ENCODE data around the gene SLX4IP. TPM values are rescaled to one million over a fixed set of nuclear protein-coding genes. Genes with fewer than 3 reads are reported as not detected.

Gene SLX4IP
- total RNA-seq, 1 experiment from 2014 or later = 11.1 TPM

- Histone ChIP-seq H3K4me3 (replicated peaks in 1 of 2; ENCODE audit: low read depth in 1 of 2, low read length in 2 of 2) (no peak overlapping the region), H3K9me3 (ENCODE audit: control insufficient read depth in 1 of 2, insufficient read depth in 1 of 2, low read depth in 1 of 2, low read length in 2 of 2) (no peaks in the 10 kb centered on the region), H3K36me3 (ENCODE audit: control insufficient read depth in 1 of 2, insufficient read depth in 2 of 2, low read length in 2 of 2) (no peaks in the 10 kb centered on the region), H3K4me2 (ENCODE audit: low read length) (no peak overlapping the region), H3K27ac (ENCODE audit: low read depth, low read length) (no peak overlapping the region), H2AFZ (ENCODE audit: low read depth, low read length, poor library complexity, severe bottlenecking) (no peak overlapping the region), H4K20me1 (ENCODE audit: insufficient read depth) (no peaks in the 10 kb centered on the region), H3K4me1 (ENCODE audit: control insufficient read depth in 1 of 2, insufficient read depth in 2 of 2, low read length in 2 of 2) (peaks cover 8 to 16% of the 10 kb centered on the region in 2 experiments), H3K79me2 (ENCODE audit: insufficient read depth, low read length) (peaks cover 14% of the 10 kb centered on the region; the same call in 1 of the 2 replicates), H3K27me3 (ENCODE audit: insufficient read depth, low read length) (no peaks in the 10 kb centered on the region), H3K9ac (ENCODE audit: low read length) (no peak overlapping the region), H3K9me2 (ENCODE audit: insufficient read depth) (no peaks in the 10 kb centered on the region)
- no TSS peak for BruUV-seq (replicated peaks)
- ATAC-seq = no peak
- ChIA-PET RAD21 (ENCODE audit: low non-redundant PET in 1 of 2, low total read pairs in 2 of 2, uncharacterized antibody in 2 of 2, unreplicated experiment in 2 of 2) (no interaction called here), CTCF (no interaction called here), POLR2A (no interaction called here)
- intact Hi-C loops (cut with micrococcal nuclease) = loop anchor here (10.0 kb wide), 1 partner anchor 242 kb away; the partner anchor contains the start of genes MKKS and SLX4IP
- TF ChIP-seq POLR2A (IDR thresholded peaks at IDR 0.05; ENCODE audit: borderline replicate concordance, extremely low read depth, insufficient read depth, insufficient read length) = no peak
- TF ChIP-seq TCF7L2 (IDR thresholded peaks at IDR 0.05; ENCODE audit: borderline replicate concordance, extremely low read depth, insufficient read depth, insufficient read length) = no peak
- TF ChIP-seq ZNF274 (IDR thresholded peaks at IDR 0.05; ENCODE audit: low read depth, low read length) = no peak
- TF ChIP-seq EZH2 (IDR thresholded peaks at IDR 0.05) = no peak
- TF ChIP-seq SIN3A (IDR thresholded peaks at IDR 0.05; ENCODE audit: low read depth) = no peak
- no peak for TF ChIP-seq MAX (IDR thresholded peaks at IDR 0.05)
- no peak for TF ChIP-seq EGR1 (IDR thresholded peaks at IDR 0.05; ENCODE audit: low read depth)
- TF ChIP-seq POLR2AphosphoS5 (IDR thresholded peaks at IDR 0.05; ENCODE audit: low read depth, low read length) = no peak
- TF ChIP-seq CEBPB (IDR thresholded peaks at IDR 0.05; ENCODE audit: low read depth) = no peak
- no peak for TF ChIP-seq ZFX (IDR thresholded peaks at IDR 0.05)
- TF ChIP-seq ZBTB33 (IDR thresholded peaks at IDR 0.05; ENCODE audit: extremely low read depth, insufficient replicate concordance, low read length) = no peak
- TF ChIP-seq JUND (IDR thresholded peaks at IDR 0.05) = no peak
- no peak for TF ChIP-seq CTCF (IDR thresholded peaks at IDR 0.05 in 2 of 3, conservative IDR thresholded peaks at IDR 0.05 in 1 of 3; ENCODE audit: borderline replicate concordance in 1 of 3, insufficient read depth in 1 of 3, low read depth in 2 of 3, low read length in 2 of 3)
- no peak for TF ChIP-seq RAD21 (IDR thresholded peaks at IDR 0.05; ENCODE audit: low read depth)
- TF ChIP-seq EZH2phosphoT487 (IDR thresholded peaks at IDR 0.05; ENCODE audit: borderline replicate concordance) = no peak
- TF ChIP-seq SRF (IDR thresholded peaks at IDR 0.05; ENCODE audit: low read depth) = no peak
- no peak for TF ChIP-seq CBX3 (IDR thresholded peaks at IDR 0.05; ENCODE audit: low read depth)
- no peak for TF ChIP-seq SP1 (IDR thresholded peaks at IDR 0.05; ENCODE audit: low read depth)
- DNase-seq (ENCODE audit: low read depth, low spot score) = no peak
Observed at GRCh38 chr20:10676518-10676917, 241.4 kb downstream of the SLX4IP start.

Measured in HCT116 (cell line).